NCI-H146 (cell line): ENCODE results near the gene FAM169A.
"Not testable (repeated sequence)": the region's sequence is repeated elsewhere in the genome, so short reads cannot be mapped to it uniquely, and the experiment has no call there.

ENCODE experiments used
- DNase-seq: peaks from one replicate; lab custom pipeline; 2025; lab: John Stamatoyannopoulos, UW

FAM169A gene

GRCh38 chr5:74865804-74866595 lies at the start of gene FAM169A:
FAM169A (minus strand) TSS chr5:74866387; CDS start chr5:74841676, 24,711 bp downstream.
- DNase-seq: peak; percentile 63

- DNase-seq: no peak
These were observed 49.3 kb upstream of the FAM169A start for GRCh38 chr5:74915488-74915887.

- not testable (repeated sequence) for DNase-seq
These were observed 45.2 kb upstream of the FAM169A start for GRCh38 chr5:74911421-74911820.

GRCh38 chr5:74909888-74910287 lies 43.7 kb upstream of the FAM169A start:
- not testable (repeated sequence) for DNase-seq

- DNase-seq: not testable (repeated sequence)
These were observed 42.0 kb upstream of the FAM169A start for GRCh38 chr5:74908237-74908636.

GRCh38 chr5:74904713-74905112 lies 38.5 kb upstream of the FAM169A start:
- not testable (repeated sequence) for DNase-seq

GRCh38 chr5:74903165-74903787 lies 37.1 kb upstream of the FAM169A start:
- peak; percentile 39 for DNase-seq

- DNase-seq: no peak
These were observed 30.9 kb upstream of the FAM169A start for GRCh38 chr5:74897049-74897448.

GRCh38 chr5:74895906-74896305 lies 29.7 kb upstream of the FAM169A start:
- DNase-seq: no peak

- DNase-seq: no peak
These were observed 28.2 kb upstream of the FAM169A start for GRCh38 chr5:74894351-74894750.

GRCh38 chr5:74892921-74893320 lies 26.7 kb upstream of the FAM169A start:
- DNase-seq: no peak

- no peak for DNase-seq
These were observed 23.4 kb upstream of the FAM169A start for GRCh38 chr5:74889523-74890105.

- DNase-seq: no peak
These were observed 21.9 kb upstream of the FAM169A start for GRCh38 chr5:74888117-74888516.

- DNase-seq: no peak
These were observed 19.0 kb upstream of the FAM169A start for GRCh38 chr5:74885170-74885569.

GRCh38 chr5:74882379-74883134 lies 16.4 kb upstream of the FAM169A start:
- not testable (repeated sequence) for DNase-seq

- no peak for DNase-seq
These were observed 11.6 kb upstream of the FAM169A start for GRCh38 chr5:74877624-74878304.

GRCh38 chr5:74875994-74876791 lies 10.0 kb upstream of the FAM169A start:
- DNase-seq: no peak

GRCh38 chr5:74873525-74874249 lies 7.5 kb upstream of the FAM169A start:
- DNase-seq: no peak

- DNase-seq: no peak
These were observed 4.3 kb upstream of the FAM169A start for GRCh38 chr5:74870299-74871067.
